ENCODE results near the gene OTX1. TPM values are rescaled to one million over a fixed set of nuclear protein-coding genes. Genes with fewer than 3 reads are reported as not detected.

The OTX1 gene
- total and polyA plus RNA-seq, 2 of the 8 experiments (the other 6 are each of a cell fraction or from before 2014, with no cell fraction given) = 0.24 to 3.3 TPM

DNA sequence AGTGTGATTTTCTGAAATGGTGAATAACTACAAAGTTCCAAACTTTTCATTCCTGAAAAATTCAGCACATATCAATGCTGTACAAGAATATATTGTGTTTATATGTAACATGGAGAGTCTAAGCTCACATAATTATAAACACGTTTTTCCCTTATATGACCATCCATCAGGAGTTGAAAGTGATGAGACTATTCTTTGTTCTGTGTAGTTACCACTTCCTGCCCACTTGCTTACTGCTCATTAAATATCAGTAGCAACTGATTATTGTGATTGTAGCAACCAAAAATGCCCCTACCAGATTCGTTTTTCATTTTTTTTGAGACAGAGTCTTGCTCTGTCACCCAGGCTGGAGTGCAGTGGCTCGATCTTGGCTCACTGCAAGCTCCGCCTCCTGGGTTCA, 30.8 kb downstream of the OTX1 start (continued):
- TF ChIP-seq TAF1 (IDR thresholded peaks at IDR 0.05; ENCODE audit: low read depth, low read length) = no peak

DNA sequence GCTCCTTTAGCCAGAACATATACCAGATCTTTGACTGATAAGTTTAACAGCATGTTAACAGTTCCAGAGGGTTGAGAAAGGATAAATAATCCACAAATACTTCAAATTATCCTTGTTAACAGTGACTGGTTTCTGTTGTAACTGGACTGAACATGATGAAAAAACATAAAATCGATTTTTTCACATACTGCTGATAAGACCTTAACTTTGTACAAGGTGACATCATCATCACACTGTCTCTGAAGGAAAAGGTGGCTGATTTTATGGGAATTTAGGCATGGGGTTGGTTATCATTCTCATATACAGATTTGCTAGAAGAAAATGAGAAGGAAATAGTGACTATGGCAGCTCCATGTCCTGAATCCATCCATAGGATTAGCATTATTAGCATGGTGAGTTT, 36.1 kb downstream of the OTX1 start:
- Histone ChIP-seq H3K14ac (ENCODE audit: insufficient read length) (no peak overlapping the region), H4K20me1 (replicated peaks in 1 of 2; ENCODE audit: control insufficient read depth in 1 of 2, insufficient read depth in 2 of 2, low read length in 2 of 2) (no peaks in the 10 kb centered on the region)
- POLR2A ChIA-PET (ENCODE audit: partially characterized antibody) = no interaction called here

More for the DNA sequence above, 36.1 kb downstream of the OTX1 start:
- Histone ChIP-seq H3K56ac (replicated peaks; ENCODE audit: insufficient read length, low read depth, low read length) (no peak overlapping the region), H2BK12ac (ENCODE audit: low read depth, low read length) (no peak overlapping the region), H4K5ac (ENCODE audit: insufficient read length, low read depth, low read length) (no peak overlapping the region), H3K4me2 (ENCODE audit: insufficient read depth in 1 of 2, low read depth in 2 of 2, low read length in 2 of 2) (no peak overlapping the region), H3K9ac (replicated peaks in 1 of 4; ENCODE audit: extremely low read depth in 1 of 4, low read depth in 3 of 4, low read length in 3 of 4) (no peak overlapping the region), H3K23me2 (ENCODE audit: low read depth, low read length) (no peaks in the 10 kb centered on the region), H4K91ac (replicated peaks; ENCODE audit: insufficient read length, low read length) (no peak overlapping the region), H3K27ac (ENCODE audit: low read depth, low read length) (no peak overlapping the region), H3K79me2 (ENCODE audit: control insufficient read depth in 1 of 2, insufficient read depth in 2 of 2, low read length in 2 of 2) (no peaks in the 10 kb centered on the region), H3K18ac (ENCODE audit: extremely low read depth, low read length) (no peak overlapping the region), H2BK20ac (ENCODE audit: low read length) (no peak overlapping the region), H2BK15ac (ENCODE audit: low read length) (no peak overlapping the region), H4K8ac (ENCODE audit: extremely low read depth, insufficient read depth, low read length) (no peak overlapping the region), H3K9me3 (ENCODE audit: insufficient read depth in 2 of 2, low read depth in 1 of 2, low read length in 1 of 2) (no peaks in the 10 kb centered on the region), H3K23ac (ENCODE audit: insufficient read length) (no peak overlapping the region), H2AFZ (ENCODE audit: low read length) (no peak overlapping the region), H3K79me1 (ENCODE audit: low read depth, low read length) (no peaks in the 10 kb centered on the region), H2BK5ac (ENCODE audit: low read depth, low read length) (no peak overlapping the region), H3K27me3 (replicated peaks in 1 of 4; ENCODE audit: control insufficient read depth in 3 of 4, extremely low read depth in 1 of 4, insufficient read depth in 3 of 4, low read length in 3 of 4) (no peaks in the 10 kb centered on the region), H3K4ac (replicated peaks; ENCODE audit: insufficient read length, low read depth, low read length) (no peak overlapping the region), H3K36me3 (ENCODE audit: control insufficient read depth in 2 of 4, insufficient read depth in 4 of 4, low read length in 3 of 4) (no peaks in the 10 kb centered on the region), H2BK120ac (replicated peaks; ENCODE audit: low read depth, low read length) (no peak overlapping the region), H2AK5ac (ENCODE audit: low read depth, low read length) (no peak overlapping the region), H3K4me3 (ENCODE audit: extremely low read depth in 1 of 4, insufficient read depth in 2 of 4, low read depth in 3 of 4, low read length in 4 of 4) (no peak overlapping the region), H3K4me1 (replicated peaks in 1 of 4; ENCODE audit: control insufficient read depth in 3 of 4, insufficient read depth in 4 of 4, low read length in 3 of 4) (no peaks in the 10 kb centered on the region)
- CTCF ChIA-PET (ENCODE audit: partially characterized antibody) = no interaction called here
- 84% methylated on average over 1 of the region's 1 CpG; no CpG with 5 or more reads in 1 of the 2 experiments for WGBS, 2 experiments (ENCODE audit: extremely low coverage in 1 of 2, insufficient coverage in 1 of 2, insufficient read length in 1 of 2, insufficient replicate concordance in 2 of 2, low coverage in 1 of 2, low lambda C conversion rate in 2 of 2, missing lambda C conversion rate in 1 of 2)
- TF ChIP-seq SUZ12 (IDR thresholded peaks at IDR 0.05; ENCODE audit: low read length) (no peak), EGR1 (IDR thresholded peaks at IDR 0.05; ENCODE audit: borderline replicate concordance, low read depth, low read length) (no peak), TBP (IDR thresholded peaks at IDR 0.05; ENCODE audit: low read depth, low read length) (no peak), BACH1 (IDR thresholded peaks at IDR 0.05; ENCODE audit: low read length) (no peak), KDM5A (IDR thresholded peaks at IDR 0.05; ENCODE audit: low read length) (no peak), MAFK (IDR thresholded peaks at IDR 0.05; ENCODE audit: low read depth, low read length) (no peak)
- TF ChIP-seq, protein P1, sequence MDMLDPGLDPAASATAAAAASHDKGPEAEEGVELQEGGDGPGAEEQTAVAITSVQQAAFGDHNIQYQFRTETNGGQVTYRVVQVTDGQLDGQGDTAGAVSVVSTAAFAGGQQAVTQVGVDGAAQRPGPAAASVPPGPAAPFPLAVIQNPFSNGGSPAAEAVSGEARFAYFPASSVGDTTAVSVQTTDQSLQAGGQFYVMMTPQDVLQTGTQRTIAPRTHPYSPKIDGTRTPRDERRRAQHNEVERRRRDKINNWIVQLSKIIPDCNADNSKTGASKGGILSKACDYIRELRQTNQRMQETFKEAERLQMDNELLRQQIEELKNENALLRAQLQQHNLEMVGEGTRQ (IDR thresholded peaks at IDR 0.05; ENCODE audit: low read length) = no peak
- FAIRE-seq = no peak
- no peak for DNase-seq (ENCODE audit: low read depth in 1 of 2, low spot score in 2 of 2)

Measured in H1 (cell line).